HG03520 (cell line): ENCODE data around the gene FAM168A.
"Not testable (repeated sequence)": the region's sequence is repeated elsewhere in the genome, so short reads cannot be mapped to it uniquely, and the experiment has no call there.

Experiments used
- ATAC-seq: cut with Tn5 transposase; IDR thresholded peaks from one replicate; pipeline ENCODE4 v1.9.1; 2021; ENCODE audit warnings: mild to moderate bottlenecking, moderate library complexity; ENCODE audit not compliant: unreplicated experiment

Gene FAM168A

GRCh38 chr11:73436859-73437258 lies 161.1 kb downstream of the FAM168A start:
- not testable (repeated sequence) for ATAC-seq

DNA sequence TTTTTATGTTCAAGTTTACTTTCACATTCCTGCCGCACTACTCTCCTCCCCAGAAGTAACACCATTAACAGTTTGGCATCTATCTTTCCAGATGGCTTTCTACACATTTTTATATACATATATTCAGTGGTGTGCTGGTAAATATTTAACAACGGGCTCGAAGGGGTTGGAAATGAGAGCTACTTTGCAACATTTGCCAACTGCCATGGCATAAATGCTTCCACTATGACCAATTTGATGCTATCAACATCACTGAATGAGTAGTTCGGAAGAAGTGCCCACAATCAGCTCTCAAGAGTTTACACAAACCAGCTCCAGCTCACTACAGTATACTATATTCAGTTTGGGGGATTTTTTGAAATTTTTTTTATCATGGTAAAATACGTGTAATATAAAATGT lies 166.5 kb downstream of the FAM168A start:
- ATAC-seq = no peak

GRCh38 chr11:73430326-73430725 lies 167.6 kb downstream of the FAM168A start:
- no peak for ATAC-seq

DNA sequence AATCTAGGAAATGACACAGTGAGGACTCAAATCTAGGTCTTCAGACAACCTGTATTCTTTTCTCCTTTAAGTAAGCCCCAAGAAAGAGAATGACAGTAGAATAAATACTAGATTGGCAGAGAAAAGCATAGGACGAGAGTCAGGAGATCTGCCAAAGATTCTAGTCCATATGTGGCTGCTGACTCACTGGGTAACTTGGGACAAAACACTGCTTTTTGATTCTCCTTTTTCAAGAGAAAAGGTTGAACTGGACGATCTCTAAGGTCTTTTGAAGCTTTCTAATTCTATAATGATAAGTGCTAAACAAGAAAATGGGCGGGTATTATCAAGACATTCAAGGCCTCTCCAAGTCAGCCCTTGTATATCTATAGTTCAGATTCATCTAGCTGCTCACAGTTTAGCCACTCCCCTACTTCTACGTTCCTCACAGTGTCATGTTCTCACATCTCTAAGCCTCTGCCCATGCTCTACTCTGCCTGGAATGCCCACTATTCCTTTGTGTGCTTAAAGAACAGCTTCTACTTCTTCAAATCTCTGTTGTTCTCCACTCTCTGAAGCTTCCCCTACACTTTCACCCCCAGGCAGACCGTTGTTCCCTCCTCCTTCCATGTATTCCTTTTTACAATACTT lies 168.7 kb downstream of the FAM168A start:
- no peak for ATAC-seq

DNA sequence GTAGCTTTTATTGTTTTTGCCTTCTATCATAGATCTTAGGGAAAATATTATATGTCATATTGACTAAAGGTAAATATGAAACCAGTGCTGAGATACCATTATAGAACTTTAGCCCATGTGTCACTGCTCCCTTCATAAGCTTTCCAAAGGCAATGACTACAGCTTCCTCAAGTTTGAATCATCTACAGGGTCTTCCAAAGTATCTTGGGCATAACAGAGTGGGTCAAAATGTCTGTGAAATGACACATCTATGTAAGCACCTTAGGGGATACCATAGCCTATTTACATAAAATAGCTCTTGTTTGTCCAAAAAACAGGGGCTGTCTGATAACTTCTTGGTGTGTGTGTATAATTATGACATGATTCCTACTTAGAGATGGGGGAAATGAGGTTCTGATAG lies 169.2 kb downstream of the FAM168A start:
- no peak for ATAC-seq

- ATAC-seq = no peak
Measured at GRCh38 chr11:73428227-73428626, 169.7 kb downstream of the FAM168A start.

- ATAC-seq = no peak
Measured at GRCh38 chr11:73426219-73426850, 171.6 kb downstream of the FAM168A start.

DNA sequence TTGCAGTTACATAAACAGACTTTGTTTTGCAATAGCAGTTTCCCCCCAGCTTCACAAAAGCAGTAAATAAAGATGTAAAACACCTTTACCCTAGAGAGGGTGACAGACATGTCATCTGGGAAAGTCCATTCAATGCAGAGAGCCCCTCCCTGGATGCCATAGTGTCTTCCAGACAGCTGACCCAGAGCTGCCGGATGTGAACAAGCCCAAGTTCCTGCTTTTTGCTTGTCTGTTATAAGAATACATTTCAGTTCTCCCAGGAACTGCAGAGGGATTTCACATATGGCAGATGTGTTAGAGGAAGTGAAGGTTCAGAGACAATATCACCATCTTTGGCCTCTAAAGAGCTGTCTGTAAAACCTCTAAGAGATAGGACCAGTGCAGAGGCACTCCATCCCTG lies 172.8 kb downstream of the FAM168A start:
- ATAC-seq = no peak

DNA sequence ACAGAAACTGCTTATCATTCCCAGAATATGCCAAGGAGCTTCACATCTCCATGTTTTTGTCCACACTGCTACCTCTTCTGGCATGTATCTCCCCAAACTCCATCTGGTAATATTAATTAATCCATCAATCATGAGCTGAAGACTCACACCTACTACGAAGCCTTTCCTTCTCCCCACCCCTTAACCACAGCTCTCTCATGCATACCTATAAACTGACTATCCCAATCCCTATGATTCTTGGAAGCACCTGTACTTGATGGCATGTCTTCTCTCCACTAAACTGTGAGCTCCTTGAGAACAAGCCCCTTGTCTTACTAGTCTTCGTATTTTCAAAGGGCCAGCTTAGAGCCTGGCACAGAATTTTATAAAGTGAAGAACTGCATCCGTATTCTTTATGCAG lies 174.4 kb downstream of the FAM168A start:
- ATAC-seq = no peak

GRCh38 chr11:73422886-73423285 lies 175.0 kb downstream of the FAM168A start:
- no peak for ATAC-seq

- no peak for ATAC-seq
Measured at GRCh38 chr11:73420136-73420535, 177.8 kb downstream of the FAM168A start.

GRCh38 chr11:73416786-73417185 lies 181.1 kb downstream of the FAM168A start:
- no peak for ATAC-seq

DNA sequence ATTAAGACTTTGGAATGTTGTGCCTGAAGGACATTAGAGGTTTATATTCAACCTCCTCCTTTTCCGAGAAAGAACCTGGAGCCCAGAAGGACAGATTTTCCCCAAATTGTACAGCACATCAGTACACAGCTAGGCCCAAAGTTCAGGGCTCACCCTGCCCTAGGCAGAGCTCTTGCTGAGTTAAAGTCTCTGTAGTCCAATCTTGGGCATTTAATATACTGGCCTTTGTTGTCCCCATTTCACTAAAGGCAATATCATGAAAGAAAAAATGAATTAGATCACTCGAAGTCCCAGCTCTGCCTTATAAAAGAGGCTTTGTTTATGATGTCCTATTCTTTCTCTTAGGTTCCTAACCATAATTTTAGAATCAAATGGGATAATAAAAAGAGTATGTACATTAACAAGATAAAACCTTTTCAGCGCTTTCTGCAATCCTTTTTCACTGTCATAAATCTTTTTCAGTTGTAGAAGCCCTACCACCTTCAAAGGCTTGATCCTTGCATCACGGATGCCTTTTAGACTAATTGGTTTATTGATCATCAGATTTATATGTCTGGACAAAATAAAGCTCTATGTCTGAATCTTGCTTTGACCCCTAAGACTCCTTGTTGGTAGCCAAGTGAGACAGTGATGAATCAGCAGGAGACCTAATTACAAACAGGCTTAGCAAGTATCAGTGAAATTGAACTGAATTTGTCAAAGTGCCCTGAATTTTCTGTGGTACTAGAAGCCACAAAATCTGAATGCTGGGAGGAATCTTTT lies 181.9 kb downstream of the FAM168A start:
- no peak for ATAC-seq

GRCh38 chr11:73414977-73415651 lies 182.8 kb downstream of the FAM168A start:
- ATAC-seq = no peak

GRCh38 chr11:73413256-73413655 lies 184.7 kb downstream of the FAM168A start:
- no peak for ATAC-seq

DNA sequence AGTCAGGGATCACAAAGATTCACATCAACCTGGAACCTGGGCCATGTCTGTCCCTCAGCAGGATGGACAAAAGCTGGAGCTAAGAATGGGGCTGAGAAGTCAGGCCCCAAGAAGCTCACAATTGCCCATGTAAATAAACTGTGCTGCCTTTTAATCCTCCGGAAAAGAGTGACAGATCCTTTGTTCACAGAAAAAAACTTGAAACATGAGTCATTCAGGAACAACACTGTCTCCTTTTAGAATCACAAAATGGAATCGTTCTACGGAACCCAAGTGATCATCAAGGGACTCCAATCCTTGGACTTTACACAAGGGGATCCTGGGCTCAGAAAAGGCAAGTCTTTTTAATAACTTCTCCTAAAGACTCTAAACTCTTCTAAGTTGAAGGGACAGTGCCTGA lies 185.6 kb downstream of the FAM168A start:
- no peak for ATAC-seq

GRCh38 chr11:73411031-73411430 lies 186.9 kb downstream of the FAM168A start:
- no peak for ATAC-seq

DNA sequence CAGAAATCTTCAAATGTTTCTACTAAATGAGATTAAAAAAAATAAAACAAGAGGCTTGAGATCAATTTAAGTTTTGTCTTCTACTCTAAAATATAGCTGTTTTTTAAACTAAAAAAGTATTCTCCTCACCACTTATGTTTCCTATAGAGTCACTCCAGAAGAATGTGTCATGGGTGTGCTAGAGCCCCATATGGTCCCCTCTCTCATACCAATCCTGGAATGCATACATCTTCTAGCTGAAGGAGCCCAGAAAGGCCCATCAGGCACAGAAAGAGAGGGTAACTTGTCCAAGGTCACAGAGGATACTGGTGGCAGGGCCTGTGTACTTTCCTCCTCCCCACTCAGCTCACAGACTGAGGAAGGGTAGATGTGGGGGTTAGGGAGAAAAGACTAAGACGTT lies 187.3 kb downstream of the FAM168A start:
- ATAC-seq = no peak

GRCh38 chr11:73409431-73409830 lies 188.5 kb downstream of the FAM168A start:
- ATAC-seq = no peak

GRCh38 chr11:73406619-73407018 lies 191.3 kb downstream of the FAM168A start:
- no peak for ATAC-seq

- ATAC-seq = no peak
Measured at GRCh38 chr11:73406131-73406530, 191.8 kb downstream of the FAM168A start.

GRCh38 chr11:73405146-73405510 lies 192.8 kb downstream of the FAM168A start:
- ATAC-seq = no peak
